ENCODE data around the gene ZFAND3. TPM values are rescaled to one million over a fixed set of nuclear protein-coding genes. Genes with fewer than 3 reads are reported as not detected.
"Not testable (repeated sequence)": the region's sequence is repeated elsewhere in the genome, so short reads cannot be mapped to it uniquely, and the experiment has no call there.

Gene ZFAND3
- total RNA-seq, 1 donor from 2014 or later = 81.8 TPM

DNA sequence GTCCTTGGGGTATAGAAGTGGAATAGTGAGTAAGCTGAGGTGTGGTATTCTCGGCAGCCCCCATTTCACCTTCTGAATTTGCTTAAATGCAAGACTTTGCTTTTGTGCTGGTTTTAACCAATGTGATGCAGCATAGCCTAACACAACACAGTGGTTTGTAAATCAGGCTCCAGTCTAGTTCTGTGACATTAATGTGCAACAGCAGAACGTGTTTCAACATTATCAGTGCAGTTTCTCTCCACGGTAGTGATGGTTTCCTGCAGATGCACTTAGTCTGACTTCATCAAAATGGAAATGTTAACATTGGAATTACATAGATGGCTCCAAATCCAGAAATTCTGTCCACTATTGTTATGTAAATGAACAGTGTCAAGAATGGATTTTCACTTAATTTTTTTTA is 139.5 kb downstream of the ZFAND3 start:
- Histone ChIP-seq H3K4me3 (no peak overlapping the region), H3K4me1 (peaks cover 53% of the 10 kb centered on the region), H3K36me3 (no peaks in the 10 kb centered on the region), H3K27ac (replicated peaks) (no peak overlapping the region), H3K9me3 (replicated peaks) (no peaks in the 10 kb centered on the region), H3K27me3 (ENCODE audit: low read depth) (no peaks in the 10 kb centered on the region)
- TF ChIP-seq, protein P1, sequence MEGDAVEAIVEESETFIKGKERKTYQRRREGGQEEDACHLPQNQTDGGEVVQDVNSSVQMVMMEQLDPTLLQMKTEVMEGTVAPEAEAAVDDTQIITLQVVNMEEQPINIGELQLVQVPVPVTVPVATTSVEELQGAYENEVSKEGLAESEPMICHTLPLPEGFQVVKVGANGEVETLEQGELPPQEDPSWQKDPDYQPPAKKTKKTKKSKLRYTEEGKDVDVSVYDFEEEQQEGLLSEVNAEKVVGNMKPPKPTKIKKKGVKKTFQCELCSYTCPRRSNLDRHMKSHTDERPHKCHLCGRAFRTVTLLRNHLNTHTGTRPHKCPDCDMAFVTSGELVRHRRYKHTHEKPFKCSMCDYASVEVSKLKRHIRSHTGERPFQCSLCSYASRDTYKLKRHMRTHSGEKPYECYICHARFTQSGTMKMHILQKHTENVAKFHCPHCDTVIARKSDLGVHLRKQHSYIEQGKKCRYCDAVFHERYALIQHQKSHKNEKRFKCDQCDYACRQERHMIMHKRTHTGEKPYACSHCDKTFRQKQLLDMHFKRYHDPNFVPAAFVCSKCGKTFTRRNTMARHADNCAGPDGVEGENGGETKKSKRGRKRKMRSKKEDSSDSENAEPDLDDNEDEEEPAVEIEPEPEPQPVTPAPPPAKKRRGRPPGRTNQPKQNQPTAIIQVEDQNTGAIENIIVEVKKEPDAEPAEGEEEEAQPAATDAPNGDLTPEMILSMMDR (IDR thresholded peaks at IDR 0.05; ENCODE audit: borderline replicate concordance) = no peak
- no peak for DNase-seq
- intact Hi-C loops (cut with micrococcal nuclease) = no loop called here

DNA sequence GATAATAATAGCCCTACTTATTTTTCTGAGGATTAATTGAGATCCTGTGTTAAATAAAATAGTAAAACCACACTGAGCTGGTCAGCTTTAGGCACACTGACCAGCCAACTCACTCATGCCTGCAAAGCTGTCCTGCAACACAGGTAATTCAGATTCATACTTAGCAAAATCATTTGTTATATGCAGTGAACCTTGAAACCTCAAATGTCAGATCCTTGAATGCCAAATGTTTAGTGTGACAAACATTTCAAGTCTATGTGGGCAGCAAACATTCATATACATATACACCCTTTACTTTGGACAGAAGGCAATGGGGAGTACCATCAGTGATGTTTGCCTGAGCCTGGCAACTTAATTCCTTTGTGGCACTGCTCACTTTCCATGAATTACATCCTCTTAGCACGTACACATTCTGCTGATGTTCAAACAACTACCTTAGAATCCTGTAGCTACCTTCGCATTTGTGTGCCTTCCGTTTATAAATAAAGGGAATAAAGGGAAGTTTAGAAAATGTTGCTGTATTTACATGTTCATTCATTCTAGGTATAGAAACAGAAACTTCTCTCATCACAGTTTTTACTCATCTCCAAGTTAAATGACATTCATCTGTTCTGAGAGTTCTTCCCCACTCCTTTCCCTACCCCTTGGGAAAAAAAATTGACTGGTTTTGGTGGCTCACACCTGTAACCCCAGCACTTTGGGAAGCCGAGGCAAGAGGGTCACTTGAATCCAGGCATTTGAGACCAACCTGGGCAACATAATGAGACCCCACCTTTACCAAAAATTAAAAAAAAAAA is 140.8 kb downstream of the ZFAND3 start:
- TF ChIP-seq, protein P1 (IDR thresholded peaks at IDR 0.05; ENCODE audit: borderline replicate concordance) = no peak
- intact Hi-C loops (cut with micrococcal nuclease) = no loop called here

DNA sequence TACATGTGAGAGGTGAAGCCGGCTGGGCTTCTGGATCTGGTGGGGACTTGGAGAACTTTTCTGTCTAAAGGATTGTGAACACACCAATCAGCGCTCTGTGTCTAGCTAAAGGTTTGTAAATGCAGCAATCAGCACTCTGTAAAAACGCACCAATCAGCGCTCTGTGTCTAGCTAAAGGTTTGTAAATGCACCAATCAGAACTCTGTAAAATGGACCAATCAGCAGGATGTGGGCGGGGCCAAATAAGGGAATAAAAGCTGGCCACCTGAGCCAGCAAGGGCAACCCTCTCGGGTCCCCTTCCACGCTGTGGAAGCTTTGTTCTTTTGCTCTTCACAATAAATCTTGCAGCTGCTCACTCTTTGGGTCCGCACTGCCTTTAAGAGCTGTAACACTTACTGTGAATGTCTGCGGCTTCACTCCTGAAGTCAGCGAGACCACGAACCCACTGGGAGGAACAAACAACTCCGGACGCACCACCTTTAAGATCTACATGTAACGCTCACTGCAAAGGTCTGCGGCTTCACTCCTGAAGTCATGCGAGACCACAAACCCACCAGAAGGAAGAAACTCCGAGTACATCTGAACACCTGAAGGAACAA is 143.1 kb downstream of the ZFAND3 start:
- DNase-seq; H3K27me3 ChIP-seq (ENCODE audit: low read depth); H3K9me3 ChIP-seq (replicated peaks); H3K4me3 ChIP-seq; H3K36me3 ChIP-seq; intact Hi-C loops (cut with micrococcal nuclease); H3K27ac ChIP-seq (replicated peaks): not testable (repeated sequence)
- peaks cover 23% of the 10 kb centered on the region for H3K4me1 ChIP-seq

More for the DNA sequence above, 140.8 kb downstream of the ZFAND3 start:
- H3K9me3 ChIP-seq (replicated peaks) = no peaks in the 10 kb centered on the region
- H3K4me3 ChIP-seq = no peak overlapping the region
- no peaks in the 10 kb centered on the region for H3K36me3 ChIP-seq
- no peak overlapping the region for H3K27ac ChIP-seq (replicated peaks)
- peaks cover 41% of the 10 kb centered on the region for H3K4me1 ChIP-seq
- DNase-seq = no peak
- H3K27me3 ChIP-seq (ENCODE audit: low read depth) = no peaks in the 10 kb centered on the region

DNA sequence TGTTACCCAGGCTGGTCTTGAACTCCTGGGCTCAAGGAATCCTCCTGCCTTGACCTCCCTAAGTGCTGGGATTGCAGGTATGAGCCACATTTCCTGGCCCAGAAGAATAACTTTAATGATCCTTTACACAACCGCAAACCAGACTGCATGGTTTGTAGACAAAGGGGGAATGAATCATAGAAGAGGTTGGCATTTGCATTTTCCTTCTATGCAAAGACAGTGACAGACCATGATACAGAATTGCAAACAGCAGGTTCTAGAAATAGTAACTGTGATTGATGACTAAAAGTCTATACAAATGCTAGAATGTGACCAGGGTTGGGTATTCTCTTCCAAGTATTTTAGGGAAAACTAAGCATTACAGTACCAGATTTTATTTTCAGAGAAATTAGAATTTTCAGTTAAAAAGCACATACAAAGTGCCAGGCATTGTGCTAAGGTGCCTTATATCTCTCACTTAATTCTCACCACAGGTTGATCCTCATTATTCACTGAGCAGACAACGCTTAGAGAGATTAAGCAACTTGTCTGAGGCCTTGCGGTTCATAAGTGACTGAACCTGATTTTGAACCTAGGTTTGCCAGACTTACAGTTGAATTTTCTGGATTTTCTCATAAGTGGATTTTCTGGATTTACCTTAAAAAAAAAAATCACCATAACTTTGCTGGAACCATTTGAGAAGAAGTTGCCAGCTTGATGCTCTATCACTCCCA is 146.6 kb downstream of the ZFAND3 start:
- H3K36me3 ChIP-seq = no peaks in the 10 kb centered on the region
- H3K27ac ChIP-seq (replicated peaks) = no peak overlapping the region
- H3K9me3 ChIP-seq (replicated peaks) = peaks cover 7% of the 10 kb centered on the region
- H3K4me1 ChIP-seq = peaks cover 20% of the 10 kb centered on the region
- intact Hi-C loops (cut with micrococcal nuclease) = no loop called here
- TF ChIP-seq, protein P1 (IDR thresholded peaks at IDR 0.05; ENCODE audit: borderline replicate concordance) = no peak
- DNase-seq = no peak
- H3K27me3 ChIP-seq (ENCODE audit: low read depth) = no peaks in the 10 kb centered on the region
- no peak overlapping the region for H3K4me3 ChIP-seq

DNA sequence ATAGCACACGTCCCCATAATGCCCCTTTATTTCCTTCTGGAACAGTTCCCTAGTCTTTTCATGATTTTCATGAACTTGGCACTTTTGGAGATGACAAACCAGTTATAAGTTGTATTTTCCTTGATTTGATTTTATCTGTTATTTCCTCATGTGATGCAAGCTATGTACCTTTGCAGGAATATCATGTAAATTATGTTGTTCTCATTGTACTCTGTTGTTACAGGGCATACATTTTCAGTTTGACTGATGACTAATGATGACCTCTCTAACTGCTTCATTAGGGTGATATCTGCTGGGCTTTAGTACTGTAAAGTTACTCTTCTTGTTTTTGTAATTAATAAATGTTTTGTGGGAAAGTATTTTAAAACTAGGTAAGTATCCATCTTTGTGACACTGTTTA is 147.3 kb downstream of the ZFAND3 start:
- TF ChIP-seq, protein P1 (IDR thresholded peaks at IDR 0.05; ENCODE audit: borderline replicate concordance) = no peak
- no peak overlapping the region for H3K4me3 ChIP-seq
- no peak for DNase-seq
- H3K9me3 ChIP-seq (replicated peaks) = peaks cover 7% of the 10 kb centered on the region
- H3K36me3 ChIP-seq = no peaks in the 10 kb centered on the region
- H3K27me3 ChIP-seq (ENCODE audit: low read depth) = no peaks in the 10 kb centered on the region
- peaks cover 26% of the 10 kb centered on the region for H3K4me1 ChIP-seq
- H3K27ac ChIP-seq (replicated peaks) = no peak overlapping the region
- intact Hi-C loops (cut with micrococcal nuclease) = no loop called here
